IMR-90 (cell line): ENCODE results near the gene MRGPRD. TPM values are rescaled to one million over a fixed set of nuclear protein-coding genes. Genes with fewer than 3 reads are reported as not detected.

ENCODE experiments used
- MAZ ChIP-seq: IDR thresholded peaks from 2 replicates; pipeline ENCODE4 v1.6.1; 2012; ENCODE audit warnings: low read depth, mild to moderate bottlenecking, low read length, improper control_type of control experiment, moderate library complexity, borderline replicate concordance
- MXI1 ChIP-seq: IDR thresholded peaks from 2 replicates; pipeline ENCODE4 v1.6.1; 2012; ENCODE audit warnings: low read depth, mild to moderate bottlenecking, low read length, moderate library complexity, borderline replicate concordance
- RAD21 ChIP-seq: IDR thresholded peaks from 2 replicates; pipeline ENCODE4 v1.6.1; 2012; ENCODE audit warnings: low read length, improper control_type of control experiment
- RFX5 ChIP-seq: IDR thresholded peaks from 2 replicates; pipeline ENCODE4 v1.8.0; 2012; ENCODE audit warnings: low read depth, mild to moderate bottlenecking, low read length, moderate library complexity
- polyA plus RNA-seq, 3 experiments: library from polyadenylated mRNA; depleted of rRNA; stranded (reverse); fragments of >200 nt; gene quantifications; 2 replicates each; pipeline ENCODE4 v1.2.3, GENCODE V29; 2012; ENCODE audit warnings: low replicate concordance in 1 of 3
- total RNA-seq: library from RNA; depleted of rRNA; stranded (reverse); fragments of >200 nt; gene quantifications from 2 replicates; pipeline ENCODE4 v1.2.3, GENCODE V29; 2012

MRGPRD gene
- total and polyA plus RNA-seq, 2 of the 4 experiments (the other 2 are of a cell fraction) = not detected

GRCh38 chr11:69013009-69013951, 32.5 kb upstream of the MRGPRD start, which contains the start of gene MRGPRF (continued):
- TF ChIP-seq RFX5 (no peak), MXI1 (no peak), MAZ (peak; percentile 82; the same call in 1 of the 2 replicates), RAD21 (peak; percentile 55)
